Transverse colon (tissue), 4 donors: Measurements from ENCODE around the gene THADA. TPM values are rescaled to one million over a fixed set of nuclear protein-coding genes. Genes with fewer than 3 reads are reported as not detected.

ENCODE experiments used
- DNase-seq: peaks from one replicate; pipeline ENCODE4 v3.0.0-alpha.2; 2019
- H3K27ac ChIP-seq, 4 donors: fragments of 200-600 bp; sonication (generic); 2 replicates each; pipeline ENCODE4 v1.5.1; 2016 to 2018; ENCODE audit warnings: inconsistent platforms in 4 of 4
- H3K27me3 ChIP-seq: fragments of 200-600 bp; sonication (generic); 2 replicates; pipeline ENCODE4 v1.5.1; 2017; ENCODE audit warnings: inconsistent platforms
- H3K36me3 ChIP-seq, 4 donors: fragments of 200-600 bp; sonication (generic); 2 replicates each; pipeline ENCODE4 v1.5.1; 2017 to 2019; ENCODE audit warnings: inconsistent platforms in 4 of 4
- H3K4me1 ChIP-seq, 4 donors: fragments of 200-600 bp; sonication (generic); 2 replicates each; pipeline ENCODE4 v1.5.1; 2017 to 2020; ENCODE audit warnings: inconsistent platforms in 4 of 4
- H3K4me3 ChIP-seq, 4 donors: fragments of 200-600 bp; sonication (generic); 1 replicate in 1 of 4; 2 replicates in 3 of 4; pipeline versions ENCODE4 v1.5.1 to v1.6.1; 2017 to 2019; ENCODE audit warnings: inconsistent platforms in 4 of 4
- H3K9me3 ChIP-seq, 2 donors: fragments of 200-600 bp; sonication (generic); 2 replicates each; pipeline ENCODE4 v1.5.1; 2017 to 2019; ENCODE audit warnings: inconsistent platforms in 2 of 2
- EP300 ChIP-seq: sonication (generic); formaldehyde crosslinking; IDR thresholded peaks from one replicate; pipeline ENCODE4 v1.6.1; 2017; ENCODE audit warnings: antibody characterized with exemption, low read depth
- POLR2A ChIP-seq: fragments of 450-650 bp; IDR thresholded peaks from one replicate; pipeline ENCODE4 v1.6.1; 2016; ENCODE audit warnings: antibody characterized with exemption, mild to moderate bottlenecking, moderate library complexity
- POLR2AphosphoS5 ChIP-seq, 3 donors: sonication (generic); formaldehyde crosslinking; IDR thresholded peaks; one replicate each; pipeline ENCODE4 v1.6.1; 2016; ENCODE audit warnings: antibody characterized with exemption in 3 of 3
- WGBS, 2 donors: methylation state at CpG; one replicate each; pipeline ENCODE4 v1.1.5; 2018; ENCODE audit warnings: low coverage in 1 of 2; 5-methylcytosine and 5-hydroxymethylcytosine counted together
- in situ Hi-C, 4 donors: fragments of 200-750 bp; cut with MboI; loops; one replicate each; pipeline versions ENCODE4 v1.15.0 to v1.15.1; 2017; ENCODE audit warnings: low sequenced_read_pairs in 3 of 4, low pct_ligation_motif_present in 1 of 4, low pct_unique_long_range_greater_than_20kb in 1 of 4
- intact Hi-C: fragments of 100-400 bp; cut with DNase I; formaldehyde crosslinking; loops from one replicate; pipeline ENCODE4 v1.15.1; 2023; ENCODE audit warnings: low total_unique reads
- total RNA-seq, 4 donors: library from RNA; depleted of rRNA; stranded (reverse); fragments of >200 nt; gene quantifications; one replicate each; pipeline ENCODE4 v1.1.0, GENCODE V29; 2016
- TF ChIP-seq, protein P1 (sequence below), 5 experiments: fragments of 200-600 bp in 3 of 5; fragments of 450-650 bp in 2 of 5; sonication (generic) in 3 of 5; IDR thresholded peaks; 1 replicate in 2 of 5; 2 replicates in 3 of 5; pipeline ENCODE4 v1.5.1; 2016 to 2017; ENCODE audit warnings: antibody characterized with exemption in 5 of 5, inconsistent platforms in 3 of 5, mild to moderate bottlenecking in 2 of 5, moderate library complexity in 1 of 5

Gene THADA
- total RNA-seq, 4 donors from 2014 or later, result 21.7 to 78.6 (median 28.1) TPM

DNA sequence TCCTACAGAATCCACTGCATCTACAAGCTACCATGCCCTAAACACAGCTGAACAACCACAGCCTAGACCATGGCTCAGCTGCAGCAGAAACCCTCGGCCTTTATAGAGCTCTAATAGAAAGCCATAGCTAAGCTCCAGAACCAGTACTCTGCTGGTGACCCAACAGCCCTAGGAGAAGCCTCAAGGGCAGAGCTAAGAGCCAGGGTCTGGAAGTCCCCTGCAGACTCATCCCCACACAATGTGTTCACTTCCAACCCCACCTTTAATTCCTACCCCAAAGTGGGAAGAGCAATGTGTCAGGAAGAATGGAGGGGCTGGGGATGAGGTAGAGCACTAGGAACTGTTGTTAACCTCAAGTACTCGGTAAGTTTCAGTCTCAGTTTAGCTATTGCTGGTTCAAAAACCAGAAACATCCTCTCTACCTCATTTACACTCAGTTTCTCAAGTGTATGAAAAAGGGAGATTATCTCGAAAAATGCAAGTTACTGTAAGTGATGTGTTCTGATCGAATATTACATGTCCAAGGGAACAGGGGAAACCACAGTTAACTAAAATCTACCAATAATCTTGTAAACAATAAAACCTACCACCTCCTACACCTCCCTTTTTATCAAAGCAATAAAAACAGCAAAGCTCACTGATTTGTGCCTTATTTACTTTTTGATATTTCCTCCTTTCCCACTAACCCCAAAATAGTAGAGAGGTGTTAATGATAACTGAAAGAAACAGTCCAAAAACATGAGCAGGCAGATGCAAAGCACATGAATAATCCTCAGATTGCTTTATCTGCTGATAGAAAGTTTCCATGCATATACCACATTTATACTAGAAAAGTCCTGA is 36.2 kb downstream of the THADA start:
- H3K27ac ChIP-seq, result no peak overlapping the region
- TF ChIP-seq POLR2A (no peak), EP300 (no peak), POLR2AphosphoS5 (IDR thresholded peaks at IDR 0.05) (no peak)
- TF ChIP-seq, protein P1, sequence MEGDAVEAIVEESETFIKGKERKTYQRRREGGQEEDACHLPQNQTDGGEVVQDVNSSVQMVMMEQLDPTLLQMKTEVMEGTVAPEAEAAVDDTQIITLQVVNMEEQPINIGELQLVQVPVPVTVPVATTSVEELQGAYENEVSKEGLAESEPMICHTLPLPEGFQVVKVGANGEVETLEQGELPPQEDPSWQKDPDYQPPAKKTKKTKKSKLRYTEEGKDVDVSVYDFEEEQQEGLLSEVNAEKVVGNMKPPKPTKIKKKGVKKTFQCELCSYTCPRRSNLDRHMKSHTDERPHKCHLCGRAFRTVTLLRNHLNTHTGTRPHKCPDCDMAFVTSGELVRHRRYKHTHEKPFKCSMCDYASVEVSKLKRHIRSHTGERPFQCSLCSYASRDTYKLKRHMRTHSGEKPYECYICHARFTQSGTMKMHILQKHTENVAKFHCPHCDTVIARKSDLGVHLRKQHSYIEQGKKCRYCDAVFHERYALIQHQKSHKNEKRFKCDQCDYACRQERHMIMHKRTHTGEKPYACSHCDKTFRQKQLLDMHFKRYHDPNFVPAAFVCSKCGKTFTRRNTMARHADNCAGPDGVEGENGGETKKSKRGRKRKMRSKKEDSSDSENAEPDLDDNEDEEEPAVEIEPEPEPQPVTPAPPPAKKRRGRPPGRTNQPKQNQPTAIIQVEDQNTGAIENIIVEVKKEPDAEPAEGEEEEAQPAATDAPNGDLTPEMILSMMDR (IDR thresholded peaks at IDR 0.05), result no peak
- intact Hi-C loops (no loop called here), in situ Hi-C loops (loop anchor here in 2 of 4 donors (25.0 kb wide), 1 partner anchor 722 kb away; no protein-coding TSS in a partner anchor)
- DNase-seq, result no peak
- H3K4me1 ChIP-seq, result peaks cover 0 to 5% (median 0%) of the 10 kb centered on the region in 4 donors
- peaks cover 0 to 29% (median 12%) of the 10 kb centered on the region in 4 donors for H3K36me3 ChIP-seq
- no peaks in the 10 kb centered on the region for H3K27me3 ChIP-seq
- H3K4me3 ChIP-seq, result no peak overlapping the region
- WGBS, 2 donors, result 66 to 70% methylated on average over 3 to 4 of the region's 4 CpGs
- no peaks in the 10 kb centered on the region for H3K9me3 ChIP-seq

DNA sequence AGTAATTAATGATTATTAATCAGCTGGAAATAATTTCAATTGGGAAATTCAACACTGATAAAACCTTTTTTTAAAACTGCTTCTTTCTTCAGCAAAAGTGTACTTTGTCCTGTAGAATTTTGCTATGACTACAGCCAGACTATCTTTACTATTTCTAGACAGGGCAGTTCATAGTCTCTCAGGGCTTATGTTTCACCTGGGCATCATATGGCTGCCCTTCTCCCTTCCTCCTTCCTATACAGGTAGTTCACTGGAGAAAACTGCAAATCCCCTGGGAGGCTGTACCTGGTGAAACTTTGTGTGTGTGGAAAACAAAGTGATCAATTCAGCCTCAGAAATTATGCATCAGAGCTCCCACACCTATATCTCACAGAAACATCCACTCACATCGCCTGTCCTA is 38.6 kb downstream of the THADA start:
- Histone ChIP-seq H3K27ac (no peak overlapping the region), H3K36me3 (peaks cover 0 to 23% (median 11%) of the 10 kb centered on the region in 4 donors), H3K27me3 (no peaks in the 10 kb centered on the region), H3K9me3 (no peaks in the 10 kb centered on the region), H3K4me3 (no peak overlapping the region), H3K4me1 (peaks cover 0 to 5% (median 0%) of the 10 kb centered on the region in 4 donors)
- intact Hi-C loops (no loop called here), in situ Hi-C loops (loop anchor here in 2 of 4 donors (25.0 kb wide), 1 partner anchor 720 kb away; no protein-coding TSS in a partner anchor)
- DNase-seq, result no peak
- no peak for TF ChIP-seq POLR2AphosphoS5 (IDR thresholded peaks at IDR 0.05)
- 83 to 100% methylated on average over 1 of the region's 1 CpG for WGBS, 2 donors

DNA sequence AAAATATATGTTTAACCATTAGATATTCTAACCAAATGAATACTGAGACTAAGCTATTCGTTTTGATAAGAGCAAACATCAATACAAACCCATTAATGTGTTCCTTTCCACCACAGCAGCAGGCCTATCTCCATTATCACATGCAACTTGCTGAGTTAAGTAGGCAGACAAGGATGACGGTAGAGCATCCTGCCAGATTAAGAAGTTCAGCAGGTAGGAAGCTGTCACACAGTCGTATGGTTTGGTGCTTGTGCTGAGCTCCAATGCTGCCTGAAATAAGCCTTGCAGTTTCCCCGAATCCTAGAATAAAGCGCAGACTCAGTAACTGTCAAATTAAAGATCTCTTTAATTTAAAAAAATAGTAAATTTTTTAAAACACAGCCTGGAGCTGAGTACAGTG is 39.6 kb downstream of the THADA start:
- no peak overlapping the region for H3K4me3 ChIP-seq
- DNase-seq, result no peak
- in situ Hi-C loops, result loop anchor here in 2 of 4 donors (25.0 kb wide), 1 partner anchor 719 kb away; no protein-coding TSS in a partner anchor
- H3K27me3 ChIP-seq, result no peaks in the 10 kb centered on the region
- H3K4me1 ChIP-seq, result peaks cover 0 to 5% (median 0%) of the 10 kb centered on the region in 4 donors
- peaks cover 0 to 20% (median 7%) of the 10 kb centered on the region in 4 donors for H3K36me3 ChIP-seq
- H3K9me3 ChIP-seq, result no peaks in the 10 kb centered on the region
- TF ChIP-seq, protein P1 (IDR thresholded peaks at IDR 0.05), result no peak
- TF ChIP-seq POLR2AphosphoS5 (IDR thresholded peaks at IDR 0.05) (no peak), EP300 (no peak), POLR2A (no peak)
- intact Hi-C loops, result no loop called here
- no peak overlapping the region for H3K27ac ChIP-seq
- WGBS, 2 donors, result 87 to 91% methylated on average over 4 to 5 of the region's 5 CpGs

DNA sequence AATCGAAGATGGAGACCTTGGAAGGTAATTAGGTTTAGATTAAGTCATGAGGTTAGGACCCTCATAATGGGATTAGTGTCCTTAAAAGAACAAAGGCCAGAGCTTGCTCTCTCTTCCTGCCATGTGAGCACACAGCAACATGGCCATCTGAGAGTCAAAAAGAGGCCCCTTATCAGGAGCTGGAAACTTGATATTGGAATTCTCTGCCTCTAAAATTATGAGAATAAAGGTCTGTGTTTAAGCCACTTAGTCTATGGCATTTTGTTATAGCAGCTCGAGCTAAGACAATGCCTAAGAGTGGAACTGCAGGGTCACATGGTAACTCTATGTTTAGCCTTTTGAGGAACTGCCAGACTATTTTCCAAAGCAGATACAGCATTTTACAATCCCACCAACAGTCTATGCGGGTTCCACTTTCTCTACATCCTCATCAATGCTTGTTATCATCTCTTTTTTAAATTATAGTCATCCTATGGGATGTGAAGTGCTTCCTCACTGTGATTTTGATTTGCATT is 42.4 kb downstream of the THADA start:
- no peaks in the 10 kb centered on the region for H3K9me3 ChIP-seq
- TF ChIP-seq EP300 (no peak), POLR2A (no peak), POLR2AphosphoS5 (IDR thresholded peaks at IDR 0.05) (no peak)
- TF ChIP-seq, protein P1 (IDR thresholded peaks at IDR 0.05), result no peak
- no peak for DNase-seq
- H3K4me1 ChIP-seq, result no peaks in the 10 kb centered on the region
- H3K27ac ChIP-seq, result no peak overlapping the region
- H3K27me3 ChIP-seq, result no peaks in the 10 kb centered on the region
- peaks cover 0 to 32% (median 7%) of the 10 kb centered on the region in 4 donors for H3K36me3 ChIP-seq
- in situ Hi-C loops (loop anchor here in 2 of 4 donors (25.0 kb wide), 1 partner anchor 716 kb away; no protein-coding TSS in a partner anchor), intact Hi-C loops (no loop called here)
- H3K4me3 ChIP-seq, result no peak overlapping the region
- 77 to 100% methylated on average over 3 of the region's 3 CpGs for WGBS, 2 donors
